ENCODE measurements around the gene PRDM7. TPM values are rescaled to one million over a fixed set of nuclear protein-coding genes. Genes with fewer than 3 reads are reported as not detected.

The PRDM7 gene
- total and polyA plus RNA-seq, 9 of the 15 experiments (the other 6 are each of a cell fraction or from before 2014, with no cell fraction given): not detected

DNA sequence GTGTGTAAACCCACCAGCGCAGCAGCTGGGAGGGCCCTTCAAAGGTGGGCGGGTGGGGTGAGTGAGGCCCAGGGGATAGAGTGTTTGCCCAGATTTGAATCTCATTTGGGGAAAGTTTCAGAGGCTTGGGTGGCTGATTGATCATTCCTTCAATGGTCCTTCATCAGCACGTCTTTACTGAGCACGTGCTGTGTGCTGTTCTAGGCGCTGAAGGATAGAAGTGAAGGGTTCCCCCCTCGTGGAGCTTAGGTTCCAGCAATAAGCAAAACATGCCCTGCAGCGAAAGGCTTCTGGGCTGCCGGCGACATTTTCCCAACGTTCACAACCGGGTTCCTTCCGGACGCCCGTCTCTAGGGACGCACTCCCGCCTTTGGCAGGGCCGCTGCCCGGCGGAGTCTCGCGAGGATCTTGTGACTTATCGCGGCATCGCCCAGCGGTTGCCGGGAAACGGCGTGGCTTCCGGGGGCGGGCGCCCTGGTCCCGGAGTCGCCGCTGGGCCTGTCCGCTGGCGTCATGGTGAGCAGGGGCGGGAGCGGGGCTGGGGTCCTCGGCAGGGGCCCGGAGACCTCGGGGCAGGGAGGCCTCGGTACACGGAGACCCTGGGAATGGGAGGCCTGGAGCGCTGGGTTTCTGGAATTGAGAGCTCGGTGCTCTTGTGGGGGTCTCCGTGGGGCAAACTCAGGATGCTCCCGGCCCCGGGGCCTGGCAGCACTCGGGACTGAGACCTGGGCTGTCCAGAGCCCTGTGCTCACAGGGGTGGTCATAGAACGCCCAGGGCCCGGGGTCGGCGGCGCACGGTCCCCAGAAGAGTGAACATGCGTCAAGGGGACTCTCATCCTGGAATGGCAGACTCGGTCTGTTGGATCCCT lies 54.7 kb downstream of the PRDM7 start (continued):
- TF ChIP-seq JUN (IDR thresholded peaks at IDR 0.05; ENCODE audit: borderline replicate concordance, low read depth, low read length) (peak; percentile 30; the same call in 1 of the 2 replicates), JUN (CRISPR knock-in tag; IDR thresholded peaks at IDR 0.05; ENCODE audit: borderline replicate concordance) (no peak; the same call in 1 of the 2 replicates), ZNF766 (CRISPR knock-in tag; conservative IDR thresholded peaks at IDR 0.05) (peak; percentile 63; the same call in 1 of the 2 replicates), SOX6 (IDR thresholded peaks at IDR 0.05) (no peak), HNRNPLL (IDR thresholded peaks at IDR 0.05; ENCODE audit: low read depth, low read length, poor library complexity, severe bottlenecking) (no peak), FOXK1 (CRISPR knock-in tag; IDR thresholded peaks at IDR 0.05; ENCODE audit: borderline replicate concordance) (no peak), SNRNP70 (optimal IDR thresholded peaks at IDR 0.05; ENCODE audit: low read depth, low read length) (no peak), ZNF184 (CRISPR knock-in tag; IDR thresholded peaks at IDR 0.05) (no peak), RNF2 (IDR thresholded peaks at IDR 0.05) (peak; percentile 73; the same call in 1 of the 2 replicates), E2F3 (CRISPR knock-in tag; IDR thresholded peaks at IDR 0.05) (peak; percentile 90), PTTG1 (tag; IDR thresholded peaks at IDR 0.05; ENCODE audit: low read depth) (no peak), MEIS2 (IDR thresholded peaks at IDR 0.05; ENCODE audit: partially characterized antibody) (no peak), ZKSCAN1 (IDR thresholded peaks at IDR 0.05; ENCODE audit: low read depth, low read length) (no peak), TCF3 (CRISPR knock-in tag; IDR thresholded peaks at IDR 0.05) (no peak), ZNF77 (CRISPR knock-in tag; IDR thresholded peaks at IDR 0.05) (no peak), RAD21 (CRISPR knock-in tag; conservative IDR thresholded peaks at IDR 0.05 in 1 of 2, IDR thresholded peaks at IDR 0.05 in 1 of 2) (no peak), MCM3 (IDR thresholded peaks at IDR 0.05) (no peak), PML (IDR thresholded peaks at IDR 0.05; ENCODE audit: low read length) (peak; percentile 61; the same call in 1 of the 2 replicates), HDGF (IDR thresholded peaks at IDR 0.05) (no peak)
- TF ChIP-seq, protein P1, sequence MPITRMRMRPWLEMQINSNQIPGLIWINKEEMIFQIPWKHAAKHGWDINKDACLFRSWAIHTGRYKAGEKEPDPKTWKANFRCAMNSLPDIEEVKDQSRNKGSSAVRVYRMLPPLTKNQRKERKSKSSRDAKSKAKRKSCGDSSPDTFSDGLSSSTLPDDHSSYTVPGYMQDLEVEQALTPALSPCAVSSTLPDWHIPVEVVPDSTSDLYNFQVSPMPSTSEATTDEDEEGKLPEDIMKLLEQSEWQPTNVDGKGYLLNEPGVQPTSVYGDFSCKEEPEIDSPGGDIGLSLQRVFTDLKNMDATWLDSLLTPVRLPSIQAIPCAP (CRISPR knock-in tag; IDR thresholded peaks at IDR 0.05; ENCODE audit: borderline replicate concordance): no peak
- TF ChIP-seq, protein P2, sequence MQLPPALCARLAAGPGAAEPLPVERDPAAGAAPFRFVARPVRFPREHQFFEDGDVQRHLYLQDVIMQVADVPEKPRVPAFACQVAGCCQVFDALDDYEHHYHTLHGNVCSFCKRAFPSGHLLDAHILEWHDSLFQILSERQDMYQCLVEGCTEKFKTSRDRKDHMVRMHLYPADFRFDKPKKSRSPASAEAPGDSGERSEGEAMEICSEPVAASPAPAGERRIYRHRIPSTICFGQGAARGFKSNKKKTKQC (CRISPR knock-in tag; IDR thresholded peaks at IDR 0.05): no peak; the same call in 1 of the 2 replicates
- TF ChIP-seq, protein P3, sequence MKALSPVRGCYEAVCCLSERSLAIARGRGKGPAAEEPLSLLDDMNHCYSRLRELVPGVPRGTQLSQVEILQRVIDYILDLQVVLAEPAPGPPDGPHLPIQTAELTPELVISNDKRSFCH (CRISPR knock-in tag; IDR thresholded peaks at IDR 0.05): no peak
- TF ChIP-seq, protein P3 (tag; IDR thresholded peaks at IDR 0.05): peak; percentile 60; the same call in 1 of the 2 replicates
- TF ChIP-seq, protein P4, sequence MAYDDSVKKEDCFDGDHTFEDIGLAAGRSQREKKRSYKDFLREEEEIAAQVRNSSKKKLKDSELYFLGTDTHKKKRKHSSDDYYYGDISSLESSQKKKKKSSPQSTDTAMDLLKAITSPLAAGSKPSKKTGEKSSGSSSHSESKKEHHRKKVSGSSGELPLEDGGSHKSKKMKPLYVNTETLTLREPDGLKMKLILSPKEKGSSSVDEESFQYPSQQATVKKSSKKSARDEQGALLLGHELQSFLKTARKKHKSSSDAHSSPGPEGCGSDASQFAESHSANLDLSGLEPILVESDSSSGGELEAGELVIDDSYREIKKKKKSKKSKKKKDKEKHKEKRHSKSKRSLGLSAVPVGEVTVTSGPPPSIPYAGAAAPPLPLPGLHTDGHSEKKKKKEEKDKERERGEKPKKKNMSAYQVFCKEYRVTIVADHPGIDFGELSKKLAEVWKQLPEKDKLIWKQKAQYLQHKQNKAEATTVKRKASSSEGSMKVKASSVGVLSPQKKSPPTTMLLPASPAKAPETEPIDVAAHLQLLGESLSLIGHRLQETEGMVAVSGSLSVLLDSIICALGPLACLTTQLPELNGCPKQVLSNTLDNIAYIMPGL (CRISPR knock-in tag; IDR thresholded peaks at IDR 0.05): no peak
- TF ChIP-seq, protein P5, sequence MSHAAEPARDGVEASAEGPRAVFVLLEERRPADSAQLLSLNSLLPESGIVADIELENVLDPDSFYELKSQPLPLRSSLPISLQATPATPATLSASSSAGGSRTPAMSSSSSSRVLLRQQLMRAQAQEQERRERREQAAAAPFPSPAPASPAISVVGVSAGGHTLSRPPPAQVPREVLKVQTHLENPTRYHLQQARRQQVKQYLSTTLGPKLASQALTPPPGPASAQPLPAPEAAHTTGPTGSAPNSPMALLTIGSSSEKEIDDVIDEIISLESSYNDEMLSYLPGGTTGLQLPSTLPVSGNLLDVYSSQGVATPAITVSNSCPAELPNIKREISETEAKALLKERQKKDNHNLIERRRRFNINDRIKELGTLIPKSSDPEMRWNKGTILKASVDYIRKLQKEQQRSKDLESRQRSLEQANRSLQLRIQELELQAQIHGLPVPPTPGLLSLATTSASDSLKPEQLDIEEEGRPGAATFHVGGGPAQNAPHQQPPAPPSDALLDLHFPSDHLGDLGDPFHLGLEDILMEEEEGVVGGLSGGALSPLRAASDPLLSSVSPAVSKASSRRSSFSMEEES (CRISPR knock-in tag; IDR thresholded peaks at IDR 0.05): no peak

Data from K562 (cell line).